NCI-H1048 (cell line): ENCODE results near the gene GGNBP2.

Experiments used
- DNase-seq: peaks from one replicate; lab custom pipeline; 2025; lab: John Stamatoyannopoulos, UW

The GGNBP2 gene

GRCh38 chr17:36550491-36551417, 6.0 kb downstream of the GGNBP2 start:
- DNase-seq = no peak

DNA sequence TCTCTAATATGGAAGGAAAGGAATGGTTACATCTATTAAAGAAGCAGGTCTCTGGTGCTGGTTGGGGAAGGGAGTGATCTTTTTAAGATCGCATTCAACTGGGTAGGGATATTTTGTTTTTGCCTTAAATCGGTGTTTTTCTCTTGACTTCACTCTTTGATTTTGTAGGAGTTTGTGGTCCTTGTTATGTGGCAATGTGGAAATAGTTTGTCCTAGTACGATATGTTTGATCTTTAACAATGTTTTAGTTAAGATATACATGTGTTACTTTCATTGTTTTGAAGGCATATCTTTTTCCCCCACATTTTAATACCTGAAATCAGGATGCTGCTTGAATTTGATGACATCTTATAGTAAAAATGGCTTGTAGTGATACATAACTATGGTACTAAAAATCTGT, 8.7 kb downstream of the GGNBP2 start:
- DNase-seq = no peak

DNA sequence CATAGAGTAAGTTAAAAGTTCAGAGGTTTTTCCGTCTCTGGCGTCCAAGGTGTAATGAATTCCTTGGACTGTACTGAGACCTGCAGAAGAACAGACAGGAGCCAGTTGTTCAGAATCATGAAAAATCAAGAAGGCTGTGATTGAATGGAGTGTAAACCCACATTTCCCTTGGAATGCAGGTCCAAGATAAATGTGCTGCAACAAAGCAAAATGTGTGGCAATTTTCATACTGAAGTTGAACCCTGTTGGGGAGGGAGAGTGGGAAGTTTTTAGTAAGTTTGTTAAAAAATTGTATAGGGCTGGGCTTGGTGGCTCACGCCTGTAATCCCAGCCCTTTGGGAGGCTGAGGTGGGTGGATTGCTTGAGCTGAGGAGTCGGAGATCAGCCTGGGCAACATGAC, 21.4 kb downstream of the GGNBP2 start:
- DNase-seq = no peak

DNA sequence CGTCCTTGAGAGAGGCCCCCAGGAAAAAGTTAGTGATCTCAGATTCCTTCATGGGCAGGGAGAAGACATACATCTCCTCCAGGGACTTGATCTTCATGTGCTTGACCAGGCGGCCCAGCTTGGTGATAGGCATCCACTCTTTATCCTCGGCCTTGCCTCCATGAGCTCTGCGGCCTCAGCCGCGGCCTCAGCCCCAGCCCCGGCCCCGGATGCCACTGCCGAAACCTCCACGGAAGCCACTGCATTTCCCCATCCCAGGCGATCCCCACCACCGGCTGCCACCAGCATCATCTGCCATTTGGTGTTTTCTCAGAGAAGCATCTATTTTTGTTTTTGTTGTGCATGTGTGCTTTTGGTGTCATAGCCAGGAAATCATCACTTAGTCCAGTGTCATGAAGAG, 30.3 kb downstream of the GGNBP2 start:
- DNase-seq = no peak

DNA sequence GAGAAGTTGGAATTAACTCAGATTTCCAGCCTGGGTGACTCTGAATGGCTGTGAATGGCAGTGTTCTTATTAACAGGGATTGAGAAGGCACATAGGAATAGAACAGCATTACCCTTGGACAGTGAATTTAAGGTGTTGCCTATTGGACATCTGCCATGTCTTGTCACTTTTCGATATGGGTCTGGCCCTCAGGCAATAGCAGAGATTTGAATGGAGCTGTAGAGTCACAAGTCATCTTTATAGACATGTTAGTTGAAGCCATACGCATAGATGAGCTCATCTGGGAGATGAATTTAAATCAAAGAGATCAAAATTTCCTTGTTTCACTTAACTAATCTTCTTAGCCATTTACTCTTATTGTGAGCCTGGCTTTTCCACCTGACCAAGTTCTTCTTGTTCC, 32.1 kb downstream of the GGNBP2 start:
- no peak for DNase-seq

DNA sequence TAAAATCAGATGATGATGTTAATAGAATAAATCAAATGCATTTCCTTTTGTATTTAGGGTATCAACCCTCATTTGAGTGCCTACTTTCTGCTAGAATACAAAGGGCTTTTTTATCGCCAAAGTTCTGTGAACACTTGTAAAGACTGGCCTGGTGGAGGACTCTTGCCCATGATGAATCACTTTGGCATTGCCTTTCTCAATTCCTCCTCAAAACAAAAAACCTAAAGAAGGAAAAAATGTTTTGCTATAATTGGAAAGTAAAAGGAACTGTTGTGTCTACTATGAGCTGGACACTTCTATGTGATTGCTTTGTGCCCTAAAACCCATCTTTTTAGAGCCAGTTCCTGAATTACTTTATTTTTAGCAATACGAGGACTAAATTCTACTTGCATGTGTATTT, 34.0 kb downstream of the GGNBP2 start:
- no peak for DNase-seq

GRCh38 chr17:36583787-36584186, 39.1 kb downstream of the GGNBP2 start:
- DNase-seq = no peak

DNA sequence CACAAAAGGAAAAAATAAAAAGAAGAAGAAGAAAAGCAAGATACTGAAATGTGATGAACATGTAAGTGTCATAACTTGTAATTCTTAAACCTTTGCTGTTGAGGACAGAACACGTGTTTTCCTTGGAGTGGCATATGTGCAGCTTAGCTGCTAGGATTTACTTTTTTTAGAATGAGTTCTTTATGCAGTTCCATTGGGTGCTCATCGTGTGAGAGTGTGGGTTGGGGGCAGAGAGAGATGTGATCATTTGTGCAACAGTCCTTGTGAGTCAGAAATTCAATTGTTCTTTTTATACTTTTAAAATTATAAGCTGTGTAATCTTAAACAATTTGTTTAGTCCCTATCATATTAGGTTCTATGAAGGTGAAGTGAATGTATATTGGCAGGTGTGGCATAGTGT, 41.4 kb downstream of the GGNBP2 start:
- no peak for DNase-seq

DNA sequence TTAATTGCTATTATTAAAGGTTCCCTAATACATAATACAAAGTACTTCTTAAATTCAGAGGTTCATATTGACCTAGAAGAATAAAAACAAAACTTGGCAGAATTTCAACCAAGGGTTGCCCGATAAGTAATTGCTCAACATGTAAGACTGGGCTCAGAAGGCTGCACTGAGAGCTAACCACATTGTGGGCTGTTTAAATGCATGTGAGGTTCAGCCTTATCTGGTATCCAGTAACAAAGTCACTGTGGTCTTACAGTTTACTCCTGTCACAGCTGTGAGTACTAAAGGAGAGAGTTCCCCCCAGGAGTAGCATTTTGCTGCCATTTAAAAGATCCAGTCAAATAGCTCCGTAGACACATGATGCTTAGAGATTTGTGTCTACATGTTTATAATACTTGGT, 45.4 kb downstream of the GGNBP2 start:
- no peak for DNase-seq

DNA sequence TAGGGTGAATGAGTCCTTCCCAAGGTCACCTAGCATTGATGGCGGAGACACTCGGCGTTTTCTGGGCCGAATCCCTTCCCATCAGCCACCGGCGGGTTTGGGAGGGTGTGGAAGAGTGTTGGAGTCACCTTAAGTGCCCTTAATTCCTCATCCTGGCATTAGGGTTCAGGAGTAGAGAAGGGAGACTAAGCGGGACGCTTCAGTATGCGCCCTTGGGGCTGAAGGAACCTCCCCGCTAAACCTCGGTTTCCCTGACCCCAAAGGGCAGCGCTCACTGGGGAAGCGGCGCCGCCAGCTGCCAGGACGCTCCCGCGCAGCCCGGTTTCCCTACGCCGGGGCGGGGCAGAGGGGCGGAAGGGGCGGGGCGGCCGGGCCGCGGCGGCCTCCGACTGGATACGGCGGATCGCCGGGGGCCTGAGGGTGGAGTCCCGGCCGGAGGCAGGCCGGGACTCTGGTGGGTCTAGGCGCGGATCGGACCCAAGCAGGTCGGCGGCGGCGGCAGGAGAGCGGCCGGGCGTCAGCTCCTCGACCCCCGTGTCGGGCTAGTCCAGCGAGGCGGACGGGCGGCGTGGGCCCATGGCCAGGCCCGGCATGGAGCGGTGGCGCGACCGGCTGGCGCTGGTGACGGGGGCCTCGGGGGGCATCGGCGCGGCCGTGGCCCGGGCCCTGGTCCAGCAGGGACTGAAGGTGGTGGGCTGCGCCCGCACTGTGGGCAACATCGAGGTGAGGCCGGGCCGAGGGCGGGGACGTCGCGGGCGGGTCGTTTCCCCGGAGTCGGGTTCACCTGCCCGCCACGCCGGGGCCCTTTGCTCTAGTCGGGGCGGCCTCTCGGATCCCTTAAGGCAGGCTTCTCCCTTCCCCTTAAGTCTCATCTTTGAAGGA, 47.0 kb downstream of the GGNBP2 start, which contains the start of gene DHRS11:
DHRS11 (plus strand) TSS at position 446 of the 882 bp plus-strand sequence; CDS start at position 577, 131 bp downstream.
- peak; percentile 47 for DNase-seq

DNA sequence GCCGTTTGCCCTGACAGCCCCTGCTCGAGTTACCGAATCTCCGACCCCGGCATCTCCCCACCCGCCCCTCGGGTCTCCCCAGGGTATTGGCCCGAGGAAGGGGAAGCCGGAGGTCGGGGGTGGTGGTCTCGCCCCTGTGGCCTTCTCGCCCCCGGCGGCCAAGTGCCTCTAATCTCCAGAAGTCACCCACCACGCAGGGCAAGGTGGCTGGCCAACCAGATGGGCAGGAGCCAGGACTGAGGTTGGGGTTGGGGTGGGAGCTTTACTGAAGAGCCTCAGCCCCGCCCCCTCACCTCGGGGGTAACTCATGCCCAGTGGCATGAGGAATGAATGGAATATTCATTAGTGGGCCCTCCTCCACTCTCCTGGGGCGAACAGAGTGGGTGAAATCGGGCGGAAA, 47.6 kb downstream of the GGNBP2 start:
- no peak for DNase-seq

- DNase-seq = no peak
These were observed 48.1 kb downstream of the GGNBP2 start for GRCh38 chr17:36592716-36593321.

- no peak for DNase-seq
These were observed 49.1 kb downstream of the GGNBP2 start for GRCh38 chr17:36593656-36594316.

GRCh38 chr17:36594626-36595401, 50.1 kb downstream of the GGNBP2 start:
- DNase-seq = no peak

DNA sequence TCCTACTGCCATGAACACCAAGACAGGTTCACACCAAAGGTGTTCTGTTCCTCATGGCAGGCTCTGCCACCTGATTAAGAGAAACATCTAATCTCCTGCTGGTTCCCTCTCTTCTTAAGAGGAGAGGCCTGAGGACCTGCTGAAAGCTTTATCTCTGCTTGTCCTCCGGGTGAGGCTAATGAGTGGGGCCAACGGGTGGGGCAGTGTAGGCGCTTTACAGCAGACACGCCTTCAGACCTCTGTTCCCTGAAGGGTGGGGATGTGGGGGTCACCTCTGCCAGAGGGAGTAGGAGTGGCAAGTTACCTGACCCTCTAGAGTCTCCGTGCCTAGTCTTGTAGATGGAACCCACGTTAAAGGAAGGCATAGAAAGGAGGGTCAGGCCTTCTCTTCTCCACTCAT, 52.5 kb downstream of the GGNBP2 start:
- DNase-seq = no peak

GRCh38 chr17:36597866-36598777, 53.4 kb downstream of the GGNBP2 start:
- DNase-seq = no peak

DNA sequence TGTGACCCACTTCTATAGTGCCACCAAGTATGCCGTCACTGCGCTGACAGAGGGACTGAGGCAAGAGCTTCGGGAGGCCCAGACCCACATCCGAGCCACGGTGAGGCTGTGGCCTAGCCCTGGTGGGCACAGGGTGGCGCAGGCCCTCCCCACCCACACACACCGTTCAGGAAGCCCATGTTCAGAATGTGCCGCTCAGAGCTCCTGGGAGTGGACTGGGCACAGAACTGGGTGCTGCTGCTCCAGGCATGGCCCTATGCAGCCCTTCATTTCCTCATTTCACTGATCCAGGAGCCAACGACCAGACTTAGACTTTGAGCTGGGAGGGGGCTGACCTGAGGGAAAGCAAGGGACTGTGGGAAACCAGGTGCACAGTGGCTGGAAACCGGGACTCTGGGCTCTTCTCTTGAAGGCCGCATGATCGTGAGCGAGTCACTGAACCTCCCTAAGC, 54.3 kb downstream of the GGNBP2 start:
- DNase-seq = no peak

DNA sequence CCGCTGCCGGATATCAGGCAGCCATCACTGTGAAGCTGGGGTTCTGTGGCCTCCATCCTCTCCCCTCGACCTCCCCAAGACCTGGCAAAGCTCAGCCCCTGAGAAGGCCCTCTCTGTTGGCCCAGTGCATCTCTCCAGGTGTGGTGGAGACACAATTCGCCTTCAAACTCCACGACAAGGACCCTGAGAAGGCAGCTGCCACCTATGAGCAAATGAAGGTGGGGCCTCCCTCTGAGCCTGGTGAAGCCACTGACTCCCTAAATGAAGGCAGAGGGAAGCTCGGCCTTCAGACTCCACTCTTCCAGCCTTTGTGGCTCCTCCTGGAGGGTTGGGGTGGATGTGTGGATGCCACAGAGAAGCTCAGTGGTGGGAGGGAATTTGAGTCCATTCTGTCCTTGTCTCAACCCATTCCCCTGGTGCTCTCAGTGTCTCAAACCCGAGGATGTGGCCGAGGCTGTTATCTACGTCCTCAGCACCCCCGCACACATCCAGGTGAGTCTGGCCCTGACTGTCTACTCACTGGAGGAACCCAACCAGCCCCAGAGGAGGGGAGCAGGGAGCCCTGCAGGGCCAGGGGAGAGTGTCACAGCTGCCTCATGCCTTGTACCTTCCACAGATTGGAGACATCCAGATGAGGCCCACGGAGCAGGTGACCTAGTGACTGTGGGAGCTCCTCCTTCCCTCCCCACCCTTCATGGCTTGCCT, 55.0 kb downstream of the GGNBP2 start:
- DNase-seq = no peak

- no peak for DNase-seq
These were observed 55.7 kb downstream of the GGNBP2 start for GRCh38 chr17:36600465-36600864.
